ENCODE results near the gene OTP. TPM values are rescaled to one million over a fixed set of nuclear protein-coding genes. Genes with fewer than 3 reads are reported as not detected.

The OTP gene
- total RNA-seq, 1 experiment from 2014 or later, result 0.05 TPM

GRCh38 chr5:77658662-77659061 lies 20.1 kb upstream of the OTP start:
- H3K36me3 ChIP-seq (ENCODE audit: control insufficient read depth, insufficient read depth, low read length), result no peaks in the 10 kb centered on the region
- H3K4me3 ChIP-seq (ENCODE audit: low read depth in 2 of 2, low read length in 2 of 2), result no peak overlapping the region
- H3K4me1 ChIP-seq (ENCODE audit: control insufficient read depth, insufficient read depth, low read length), result no peaks in the 10 kb centered on the region
- TF ChIP-seq, protein P1, sequence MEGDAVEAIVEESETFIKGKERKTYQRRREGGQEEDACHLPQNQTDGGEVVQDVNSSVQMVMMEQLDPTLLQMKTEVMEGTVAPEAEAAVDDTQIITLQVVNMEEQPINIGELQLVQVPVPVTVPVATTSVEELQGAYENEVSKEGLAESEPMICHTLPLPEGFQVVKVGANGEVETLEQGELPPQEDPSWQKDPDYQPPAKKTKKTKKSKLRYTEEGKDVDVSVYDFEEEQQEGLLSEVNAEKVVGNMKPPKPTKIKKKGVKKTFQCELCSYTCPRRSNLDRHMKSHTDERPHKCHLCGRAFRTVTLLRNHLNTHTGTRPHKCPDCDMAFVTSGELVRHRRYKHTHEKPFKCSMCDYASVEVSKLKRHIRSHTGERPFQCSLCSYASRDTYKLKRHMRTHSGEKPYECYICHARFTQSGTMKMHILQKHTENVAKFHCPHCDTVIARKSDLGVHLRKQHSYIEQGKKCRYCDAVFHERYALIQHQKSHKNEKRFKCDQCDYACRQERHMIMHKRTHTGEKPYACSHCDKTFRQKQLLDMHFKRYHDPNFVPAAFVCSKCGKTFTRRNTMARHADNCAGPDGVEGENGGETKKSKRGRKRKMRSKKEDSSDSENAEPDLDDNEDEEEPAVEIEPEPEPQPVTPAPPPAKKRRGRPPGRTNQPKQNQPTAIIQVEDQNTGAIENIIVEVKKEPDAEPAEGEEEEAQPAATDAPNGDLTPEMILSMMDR (IDR thresholded peaks at IDR 0.05), result no peak
- TF ChIP-seq TCF7L2 (IDR thresholded peaks at IDR 0.05; ENCODE audit: low read depth, low read length) (no peak), POLR2AphosphoS5 (IDR thresholded peaks at IDR 0.05; ENCODE audit: low read depth, low read length) (no peak), SIN3A (IDR thresholded peaks at IDR 0.05; ENCODE audit: borderline replicate concordance, insufficient read depth, low read depth, low read length) (no peak), REST (IDR thresholded peaks at IDR 0.05; ENCODE audit: insufficient read depth in 1 of 2, low read depth in 2 of 2, low read length in 1 of 2) (no peak)
- ChIA-PET CTCF (no interaction called here), POLR2A (no interaction called here)
- DNase-seq (ENCODE audit: low read depth, low spot score) (no peak), ATAC-seq (no peak)
- no TSS peak for BruUV-seq (replicated peaks)
- no peaks in the 10 kb centered on the region for H3K9me3 ChIP-seq (ENCODE audit: control insufficient read depth, insufficient read depth, low read depth, low read length)
- in situ Hi-C loops (cut with HindIII; ENCODE audit: low pct_unique_long_range_greater_than_20kb, low sequenced_read_pairs) (no loop called here), intact Hi-C loops (cut with micrococcal nuclease; ENCODE audit: unreplicated experiment) (no loop called here)
- H3K27ac ChIP-seq (ENCODE audit: low read length), result no peak overlapping the region
- H3K27me3 ChIP-seq (ENCODE audit: control insufficient read depth, insufficient read depth, low read length), result no peaks in the 10 kb centered on the region; the same call in 1 of the 2 replicates

GRCh38 chr5:77651343-77651742 lies 12.8 kb upstream of the OTP start:
- no TSS peak for BruUV-seq (replicated peaks)
- Histone ChIP-seq H3K4me1 (ENCODE audit: control insufficient read depth, insufficient read depth, low read length) (no peaks in the 10 kb centered on the region), H3K4me3 (ENCODE audit: low read depth in 2 of 2, low read length in 2 of 2) (no peak overlapping the region), H3K36me3 (ENCODE audit: control insufficient read depth, insufficient read depth, low read length) (no peaks in the 10 kb centered on the region), H3K27ac (ENCODE audit: low read length) (no peak overlapping the region), H3K27me3 (ENCODE audit: control insufficient read depth, insufficient read depth, low read length) (no peaks in the 10 kb centered on the region; the same call in 1 of the 2 replicates), H3K9me3 (ENCODE audit: control insufficient read depth, insufficient read depth, low read depth, low read length) (no peaks in the 10 kb centered on the region)
- ATAC-seq (no peak), DNase-seq (ENCODE audit: low read depth, low spot score) (no peak)
- TF ChIP-seq POLR2AphosphoS5 (IDR thresholded peaks at IDR 0.05; ENCODE audit: low read depth, low read length) (no peak), SIN3A (IDR thresholded peaks at IDR 0.05; ENCODE audit: borderline replicate concordance, insufficient read depth, low read depth, low read length) (no peak), TCF7L2 (IDR thresholded peaks at IDR 0.05; ENCODE audit: low read depth, low read length) (no peak)
- ChIA-PET CTCF (no interaction called here), POLR2A (no interaction called here)
- in situ Hi-C loops (cut with HindIII; ENCODE audit: low pct_unique_long_range_greater_than_20kb, low sequenced_read_pairs), result no loop called here
- intact Hi-C loops (cut with micrococcal nuclease; ENCODE audit: unreplicated experiment), result no loop called here

- intact Hi-C loops (cut with micrococcal nuclease; ENCODE audit: unreplicated experiment), result no loop called here
- Histone ChIP-seq H3K4me3 (ENCODE audit: low read depth in 2 of 2, low read length in 2 of 2) (no peak overlapping the region), H3K27ac (ENCODE audit: low read length) (no peak overlapping the region), H3K4me1 (ENCODE audit: control insufficient read depth, insufficient read depth, low read length) (no peaks in the 10 kb centered on the region), H3K36me3 (ENCODE audit: control insufficient read depth, insufficient read depth, low read length) (no peaks in the 10 kb centered on the region), H3K9me3 (ENCODE audit: control insufficient read depth, insufficient read depth, low read depth, low read length) (no peaks in the 10 kb centered on the region), H3K27me3 (ENCODE audit: control insufficient read depth, insufficient read depth, low read length) (peaks cover 4% of the 10 kb centered on the region; the same call in 1 of the 2 replicates)
- BruUV-seq (replicated peaks), result no TSS peak
- POLR2A ChIA-PET, result no interaction called here
- TF ChIP-seq, protein P1 (IDR thresholded peaks at IDR 0.05), result no peak
- TF ChIP-seq POLR2AphosphoS5 (IDR thresholded peaks at IDR 0.05; ENCODE audit: low read depth, low read length) (no peak), REST (IDR thresholded peaks at IDR 0.05; ENCODE audit: insufficient read depth in 1 of 2, low read depth in 2 of 2, low read length in 1 of 2) (no peak), TCF7L2 (IDR thresholded peaks at IDR 0.05; ENCODE audit: low read depth, low read length) (no peak), SIN3A (IDR thresholded peaks at IDR 0.05; ENCODE audit: borderline replicate concordance, insufficient read depth, low read depth, low read length) (no peak)
- CTCF ChIA-PET, result no interaction called here
- DNase-seq (ENCODE audit: low read depth, low spot score) (no peak), ATAC-seq (no peak)
- in situ Hi-C loops (cut with HindIII; ENCODE audit: low pct_unique_long_range_greater_than_20kb, low sequenced_read_pairs), result no loop called here
These were observed 12.2 kb upstream of the OTP start for GRCh38 chr5:77650686-77651085.
